Type B pancreatic cell (in vitro differentiated cells): Measurements from ENCODE around the gene CLPTM1. TPM values are rescaled to one million over a fixed set of nuclear protein-coding genes. Genes with fewer than 3 reads are reported as not detected.
A peak's percentile ranks its signal among the peaks of the same experiment; 100 is the strongest.
"Not testable (repeated sequence)": the region's sequence is repeated elsewhere in the genome, so short reads cannot be mapped to it uniquely, and the experiment has no call there.

Experiments used
- DNase-seq: peaks from one replicate; pipeline ENCODE4 v3.0.0; 2021; ENCODE audit warnings: mixed read lengths; ENCODE audit not compliant: unreplicated experiment; ENCODE audit errors: extremely low spot score
- H3K27ac Mint-ChIP-seq: 2 replicates; pipeline ENCODE4 v1.8.0; 2021; ENCODE audit warnings: mild to moderate bottlenecking, mixed read lengths
- H3K27me3 Mint-ChIP-seq: 2 replicates; pipeline ENCODE4 v1.8.0; 2021; ENCODE audit warnings: mixed read lengths
- H3K36me3 Mint-ChIP-seq: 2 replicates; pipeline ENCODE4 v1.8.0; 2021; ENCODE audit warnings: mixed read lengths
- H3K4me1 Mint-ChIP-seq: one replicate; pipeline ENCODE4 v1.8.0; 2021; ENCODE audit warnings: mixed read lengths; ENCODE audit not compliant: unreplicated experiment
- H3K4me3 Mint-ChIP-seq: 2 replicates; pipeline ENCODE4 v1.8.0; 2021; ENCODE audit warnings: mild to moderate bottlenecking, mixed read lengths
- H3K9me3 Mint-ChIP-seq: 2 replicates; pipeline ENCODE4 v1.8.0; 2021; ENCODE audit warnings: mixed read lengths
- total RNA-seq: library from RNA; stranded (reverse); gene quantifications from 2 replicates; pipeline ENCODE4 v1.2.1, GENCODE V29; 2021; ENCODE audit warnings: low replicate concordance
- TF ChIP-seq, protein P1 (sequence below): fragments of 200-600 bp; sonication (generic); conservative IDR thresholded peaks from 2 replicates; pipeline ENCODE4 v1.5.0; 2021; ENCODE audit warnings: antibody characterized with exemption, mild to moderate bottlenecking

The CLPTM1 gene
- total RNA-seq, 1 donor from 2014 or later, result 104 TPM

DNA sequence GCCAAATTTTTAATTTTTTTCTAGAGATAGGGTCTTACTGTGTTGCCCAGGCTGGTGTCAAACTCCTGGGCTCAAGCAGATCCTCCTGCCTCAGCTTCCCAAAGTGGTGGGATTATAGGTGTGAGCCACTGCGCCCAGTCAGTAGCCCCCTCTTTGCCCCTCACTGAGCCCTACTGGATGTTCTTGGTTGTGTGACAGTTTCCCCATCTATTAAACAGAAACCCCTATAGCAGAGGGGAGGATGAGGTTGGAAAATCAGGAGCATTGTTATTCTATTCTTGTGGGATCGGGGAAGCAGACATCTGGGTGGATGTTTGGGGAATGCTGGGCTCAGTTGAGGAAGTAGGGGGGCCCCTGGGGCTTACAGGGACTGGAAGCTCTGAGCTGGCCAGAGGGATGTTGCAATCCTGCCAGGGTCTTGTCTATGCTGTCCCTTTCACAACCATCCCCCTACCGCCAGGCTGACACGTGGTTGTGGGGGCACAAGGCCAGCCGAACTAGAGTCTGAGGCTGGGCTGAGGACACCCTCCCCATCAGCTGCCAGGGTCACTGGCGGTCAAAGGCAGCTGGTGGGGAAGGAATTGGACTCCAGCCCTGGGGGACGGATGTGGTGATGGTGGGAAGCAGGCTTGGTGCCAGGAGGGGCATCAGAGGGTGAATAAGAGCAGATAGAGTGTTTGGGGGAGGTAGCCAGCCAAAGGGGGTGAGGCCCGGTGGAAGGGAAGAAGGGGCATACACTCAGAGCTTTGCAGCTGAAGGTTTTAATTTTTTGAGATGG lies 29.9 kb upstream of the CLPTM1 start:
- Mint-ChIP-seq H3K4me3 (no peak overlapping the region), H3K27ac (no peak overlapping the region), H3K36me3 (no peaks in the 10 kb centered on the region), H3K27me3 (peaks cover 7% of the 10 kb centered on the region), H3K9me3 (no peaks in the 10 kb centered on the region), H3K4me1 (peaks cover 11% of the 10 kb centered on the region)
- TF ChIP-seq, protein P1, sequence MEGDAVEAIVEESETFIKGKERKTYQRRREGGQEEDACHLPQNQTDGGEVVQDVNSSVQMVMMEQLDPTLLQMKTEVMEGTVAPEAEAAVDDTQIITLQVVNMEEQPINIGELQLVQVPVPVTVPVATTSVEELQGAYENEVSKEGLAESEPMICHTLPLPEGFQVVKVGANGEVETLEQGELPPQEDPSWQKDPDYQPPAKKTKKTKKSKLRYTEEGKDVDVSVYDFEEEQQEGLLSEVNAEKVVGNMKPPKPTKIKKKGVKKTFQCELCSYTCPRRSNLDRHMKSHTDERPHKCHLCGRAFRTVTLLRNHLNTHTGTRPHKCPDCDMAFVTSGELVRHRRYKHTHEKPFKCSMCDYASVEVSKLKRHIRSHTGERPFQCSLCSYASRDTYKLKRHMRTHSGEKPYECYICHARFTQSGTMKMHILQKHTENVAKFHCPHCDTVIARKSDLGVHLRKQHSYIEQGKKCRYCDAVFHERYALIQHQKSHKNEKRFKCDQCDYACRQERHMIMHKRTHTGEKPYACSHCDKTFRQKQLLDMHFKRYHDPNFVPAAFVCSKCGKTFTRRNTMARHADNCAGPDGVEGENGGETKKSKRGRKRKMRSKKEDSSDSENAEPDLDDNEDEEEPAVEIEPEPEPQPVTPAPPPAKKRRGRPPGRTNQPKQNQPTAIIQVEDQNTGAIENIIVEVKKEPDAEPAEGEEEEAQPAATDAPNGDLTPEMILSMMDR, result no peak
- no peak for DNase-seq

DNA sequence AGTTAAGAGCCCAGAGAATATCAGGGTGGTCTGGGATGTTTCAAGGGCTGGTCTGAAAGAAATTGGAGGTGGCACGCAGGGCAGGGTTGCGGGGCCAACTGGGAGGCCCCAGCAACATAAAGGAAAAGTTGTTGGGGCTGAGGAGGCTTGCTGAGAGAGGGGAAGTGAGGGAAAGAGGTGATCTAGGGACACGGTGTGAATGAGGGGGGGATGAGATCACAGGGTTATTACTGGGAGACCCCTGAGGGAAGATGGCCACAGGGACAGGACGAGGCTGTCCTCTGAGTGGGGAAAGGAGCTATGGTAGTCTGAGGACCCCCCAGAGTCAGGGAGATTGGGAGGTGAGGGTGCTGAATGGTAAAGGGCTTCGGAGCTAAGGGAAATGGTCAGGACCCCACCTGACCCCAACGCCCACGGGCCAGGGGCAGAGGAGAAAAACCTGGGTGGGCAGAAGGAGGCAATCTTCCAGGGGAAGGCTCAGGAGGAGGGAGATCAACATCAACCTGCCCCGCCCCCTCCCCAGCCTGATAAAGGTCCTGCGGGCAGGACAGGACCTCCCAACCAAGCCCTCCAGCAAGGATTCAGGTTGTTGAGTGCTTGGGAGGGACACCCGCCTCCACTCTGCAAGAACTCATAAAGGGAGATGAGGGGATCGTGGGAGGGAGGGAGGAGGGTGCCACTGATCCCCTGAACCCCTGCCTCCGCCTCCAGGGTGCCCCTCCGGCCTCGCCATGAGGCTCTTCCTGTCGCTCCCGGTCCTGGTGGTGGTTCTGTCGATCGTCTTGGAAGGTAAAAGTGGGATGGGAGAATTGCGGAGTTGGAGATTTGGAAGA lies 28.7 kb upstream of the CLPTM1 start:
- not testable (repeated sequence) for H3K36me3 Mint-ChIP-seq, H3K9me3 Mint-ChIP-seq, H3K27me3 Mint-ChIP-seq, DNase-seq
- H3K27ac Mint-ChIP-seq, result peak overlapping the region; percentile 88
- H3K4me3 Mint-ChIP-seq, result peak overlapping the region; percentile 80
- peaks cover 11% of the 10 kb centered on the region for H3K4me1 Mint-ChIP-seq

DNA sequence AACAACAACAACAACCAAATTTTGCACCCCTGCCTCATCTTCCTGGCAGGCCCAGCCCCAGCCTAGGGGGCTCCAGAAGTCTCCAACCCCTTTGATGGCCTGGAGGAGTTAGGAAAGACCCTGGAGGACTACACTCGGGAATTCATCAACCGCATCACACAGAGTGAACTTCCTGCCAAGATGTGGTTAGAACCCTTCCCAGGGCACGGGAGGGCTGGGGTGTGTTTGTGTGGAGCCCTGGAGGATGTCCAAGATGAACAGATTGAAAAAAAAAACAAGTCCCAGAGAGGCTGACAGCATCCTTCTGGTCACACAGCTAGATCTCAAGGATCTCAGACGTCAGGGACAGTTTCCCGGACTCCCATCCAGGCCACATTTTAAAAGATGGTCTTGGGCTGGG lies 27.4 kb upstream of the CLPTM1 start:
- Mint-ChIP-seq H3K36me3 (no peaks in the 10 kb centered on the region), H3K4me3 (no peak overlapping the region), H3K27me3 (peaks cover 7% of the 10 kb centered on the region), H3K27ac (no peak overlapping the region), H3K9me3 (no peaks in the 10 kb centered on the region), H3K4me1 (peaks cover 11% of the 10 kb centered on the region)
- DNase-seq, result no peak
- TF ChIP-seq, protein P1, result no peak

DNA sequence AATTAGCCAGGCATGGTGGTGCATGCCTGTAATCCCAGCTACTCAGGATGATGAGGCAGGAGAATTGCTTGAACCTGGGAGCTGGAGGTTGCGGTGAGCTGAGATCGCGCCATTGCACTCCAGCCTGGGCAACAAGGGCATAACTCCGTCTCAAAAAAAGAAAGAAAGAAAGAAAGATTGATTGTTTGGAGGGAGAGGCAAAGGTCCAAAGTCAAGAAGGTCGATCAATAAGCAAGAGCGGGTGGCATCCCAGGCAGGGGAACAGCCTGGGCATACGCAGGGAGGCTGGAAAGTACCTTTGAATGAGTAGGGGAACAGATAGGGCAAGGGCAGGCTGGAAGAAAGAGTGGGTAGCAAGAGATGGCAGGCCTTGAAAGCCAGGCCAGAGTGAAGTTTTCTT lies 25.1 kb upstream of the CLPTM1 start:
- H3K27me3 Mint-ChIP-seq, result peaks cover 7% of the 10 kb centered on the region
- no peak overlapping the region for H3K27ac Mint-ChIP-seq
- H3K36me3 Mint-ChIP-seq, result no peaks in the 10 kb centered on the region
- no peak overlapping the region for H3K4me3 Mint-ChIP-seq
- TF ChIP-seq, protein P1, result no peak
- H3K9me3 Mint-ChIP-seq, result no peaks in the 10 kb centered on the region
- no peak for DNase-seq
- H3K4me1 Mint-ChIP-seq, result peaks cover 11% of the 10 kb centered on the region

DNA sequence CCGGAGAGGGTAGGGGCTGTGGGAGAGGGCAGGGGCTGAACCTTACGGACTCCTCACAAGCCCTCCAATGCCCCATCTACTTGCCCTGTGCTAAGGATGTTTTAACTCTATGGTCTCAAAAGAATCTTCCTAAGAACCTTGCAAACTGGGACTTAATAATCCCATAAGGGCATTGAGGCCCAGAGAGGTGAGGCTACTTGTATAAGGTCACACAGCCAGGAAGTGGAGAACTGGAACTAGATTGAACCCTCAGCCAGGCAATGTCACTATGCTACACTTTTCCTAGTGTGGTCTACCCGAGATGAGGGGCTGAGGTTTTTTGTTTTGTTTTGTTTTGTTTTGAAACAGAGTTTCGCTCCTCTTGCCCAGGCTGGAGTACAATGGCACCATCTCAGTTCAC lies 23.6 kb upstream of the CLPTM1 start:
- no peaks in the 10 kb centered on the region for H3K36me3 Mint-ChIP-seq
- no peak overlapping the region for H3K4me3 Mint-ChIP-seq
- DNase-seq, result no peak
- H3K9me3 Mint-ChIP-seq, result no peaks in the 10 kb centered on the region
- TF ChIP-seq, protein P1, result no peak
- peaks cover 5% of the 10 kb centered on the region for H3K4me1 Mint-ChIP-seq
- no peak overlapping the region for H3K27ac Mint-ChIP-seq
- H3K27me3 Mint-ChIP-seq, result peaks cover 3% of the 10 kb centered on the region

DNA sequence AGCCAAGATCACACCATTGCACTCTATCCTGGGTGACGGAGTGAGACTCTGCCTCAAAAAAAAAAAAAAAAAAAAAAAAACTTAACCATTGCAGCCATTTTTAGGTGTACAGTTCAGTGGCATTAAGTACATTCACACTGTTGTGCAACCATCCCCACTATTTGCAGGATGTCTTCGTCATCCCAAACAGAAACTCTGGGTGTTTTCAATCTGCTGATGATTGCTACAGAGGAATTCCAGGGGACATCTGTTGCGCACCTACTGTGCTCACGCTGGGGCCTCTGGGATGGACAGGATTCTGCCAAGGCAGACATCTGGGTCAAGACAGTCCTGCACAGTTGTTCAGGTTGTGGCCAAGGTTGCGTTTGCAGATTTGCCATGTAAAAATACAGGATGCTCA lies 15.5 kb upstream of the CLPTM1 start:
- H3K27ac Mint-ChIP-seq, result no peak overlapping the region
- no peak for DNase-seq
- no peaks in the 10 kb centered on the region for H3K27me3 Mint-ChIP-seq
- TF ChIP-seq, protein P1, result no peak
- no peaks in the 10 kb centered on the region for H3K36me3 Mint-ChIP-seq
- H3K4me3 Mint-ChIP-seq, result no peak overlapping the region
- H3K9me3 Mint-ChIP-seq, result no peaks in the 10 kb centered on the region
- no peaks in the 10 kb centered on the region for H3K4me1 Mint-ChIP-seq
